Mesenchymal stem cell (in vitro differentiated cells and primary cell): Measurements from ENCODE around the gene RPL36. TPM values are rescaled to one million over a fixed set of nuclear protein-coding genes. Genes with fewer than 3 reads are reported as not detected.

Experiments
- DNase-seq: peaks from one replicate; pipeline ENCODE4 v3.0.0-alpha.2; 2013
- H2AFZ ChIP-seq: one replicate; pipeline ENCODE4 v1.6.1; 2013; ENCODE audit warnings: low read depth, mild to moderate bottlenecking, control low read depth, inconsistent platforms, low read length, moderate library complexity
- H2AK5ac ChIP-seq: 2 replicates; pipeline ENCODE4 v1.6.1; 2013; ENCODE audit warnings: low read length, moderate library complexity, mild to moderate bottlenecking, inconsistent platforms; ENCODE audit not compliant: severe bottlenecking
- H2BK120ac ChIP-seq: one replicate; pipeline ENCODE4 v1.6.1; 2013; ENCODE audit warnings: low read depth, mild to moderate bottlenecking, inconsistent platforms, low read length, moderate library complexity
- H2BK12ac ChIP-seq, 2 experiments: one replicate each; pipeline ENCODE4 v1.6.1; 2013; ENCODE audit warnings: inconsistent platforms in 2 of 2, low read length in 2 of 2, mild to moderate bottlenecking in 2 of 2, moderate library complexity in 2 of 2, control low read depth in 1 of 2
- H2BK15ac ChIP-seq: one replicate; pipeline ENCODE4 v1.6.1; 2013; ENCODE audit warnings: mild to moderate bottlenecking, low read depth, inconsistent platforms; ENCODE audit not compliant: poor library complexity, severe bottlenecking
- H2BK5ac ChIP-seq: 2 replicates; pipeline ENCODE4 v1.6.1; 2013; ENCODE audit warnings: low read depth, mild to moderate bottlenecking, low read length, control low read depth, inconsistent platforms; ENCODE audit not compliant: poor library complexity, severe bottlenecking
- H3K14ac ChIP-seq, 2 experiments: one replicate each; pipeline ENCODE4 v1.6.1; 2013; ENCODE audit warnings: inconsistent platforms in 2 of 2, low read length in 2 of 2, control low read depth in 1 of 2, mild to moderate bottlenecking in 1 of 2, moderate library complexity in 1 of 2
- H3K18ac ChIP-seq, 2 experiments: one replicate each; pipeline ENCODE4 v1.6.1; 2013; ENCODE audit warnings: inconsistent platforms in 2 of 2, low read length in 2 of 2, control low read depth in 1 of 2, low read depth in 1 of 2, mild to moderate bottlenecking in 1 of 2
- H3K23ac ChIP-seq, 2 experiments: one replicate each; pipeline ENCODE4 v1.6.1; 2013; ENCODE audit warnings: inconsistent platforms in 2 of 2, low read length in 2 of 2, mild to moderate bottlenecking in 2 of 2, moderate library complexity in 2 of 2, control low read depth in 1 of 2
- H3K27ac ChIP-seq: 2 replicates; pipeline ENCODE4 v1.5.1; 2013; ENCODE audit warnings: mild to moderate bottlenecking, moderate library complexity, low read length, control low read depth, inconsistent platforms; ENCODE audit not compliant: poor library complexity, severe bottlenecking
- H3K27me3 ChIP-seq, 2 experiments: 2 replicates each; pipeline versions ENCODE4 v1.6.1 to v1.7.0; 2013; ENCODE audit warnings: low read length in 2 of 2, mild to moderate bottlenecking in 2 of 2, moderate library complexity in 2 of 2, control low read depth in 1 of 2, inconsistent platforms in 1 of 2; ENCODE audit not compliant: control insufficient read depth in 1 of 2, insufficient read depth in 1 of 2
- H3K36me3 ChIP-seq, 2 experiments: 2 replicates each; pipeline versions ENCODE4 v1.6.1 to v1.7.0; 2013; ENCODE audit warnings: low read length in 2 of 2, control low read depth in 1 of 2, inconsistent platforms in 1 of 2, low read depth in 1 of 2, mild to moderate bottlenecking in 1 of 2; ENCODE audit not compliant: insufficient read depth in 2 of 2, control insufficient read depth in 1 of 2
- H3K4ac ChIP-seq, 2 experiments: one replicate each; pipeline ENCODE4 v1.6.1; 2013; ENCODE audit warnings: inconsistent platforms in 2 of 2, low read length in 2 of 2, mild to moderate bottlenecking in 2 of 2, moderate library complexity in 2 of 2, control low read depth in 1 of 2, low read depth in 1 of 2
- H3K4me1 ChIP-seq: 2 replicates; pipeline ENCODE4 v1.6.1; 2013; ENCODE audit warnings: low read depth, low read length, control low read depth; ENCODE audit not compliant: control insufficient read depth, insufficient read depth
- H3K4me2 ChIP-seq: 2 replicates; pipeline ENCODE4 v1.6.1; 2013; ENCODE audit warnings: low read length, mild to moderate bottlenecking, inconsistent platforms; ENCODE audit not compliant: poor library complexity, severe bottlenecking
- H3K4me3 ChIP-seq, 2 experiments: 2 replicates each; pipeline versions ENCODE4 v1.5.1 to v1.7.0; 2013; ENCODE audit warnings: low read length in 2 of 2, mild to moderate bottlenecking in 2 of 2, control low read depth in 1 of 2, low read depth in 1 of 2; ENCODE audit not compliant: insufficient read depth in 1 of 2
- H3K79me1 ChIP-seq: replicated peaks from 2 replicates; pipeline ENCODE4 v1.6.1; 2013; ENCODE audit warnings: mild to moderate bottlenecking, control low read depth, low read length, inconsistent platforms; ENCODE audit not compliant: poor library complexity, severe bottlenecking
- H3K9ac ChIP-seq: 2 replicates; pipeline ENCODE4 v1.7.0; 2013; ENCODE audit warnings: mild to moderate bottlenecking, low read length, moderate library complexity
- H3K9me3 ChIP-seq: 2 replicates; pipeline ENCODE4 v1.7.0; 2013; ENCODE audit warnings: mild to moderate bottlenecking, low read length; ENCODE audit not compliant: control insufficient read depth
- H4K8ac ChIP-seq: one replicate; pipeline ENCODE4 v1.6.1; 2013; ENCODE audit warnings: inconsistent platforms, mild to moderate bottlenecking, low read length, moderate library complexity
- H4K91ac ChIP-seq: one replicate; pipeline ENCODE4 v1.6.1; 2013; ENCODE audit warnings: mild to moderate bottlenecking, low read length, inconsistent platforms
- WGBS: methylation state at CpG from one replicate; pipeline ENCODE4 v1.1.7; 2013; ENCODE audit warnings: mixed read lengths; 5-methylcytosine and 5-hydroxymethylcytosine counted together
- polyA plus RNA-seq, 2 experiments: library from polyadenylated mRNA; stranded (reverse); fragments of 200-250 nt; gene quantifications; one replicate each; pipeline ENCODE4 v1.2.3, GENCODE V29; 2013

The RPL36 gene
- 1,659 TPM for polyA plus RNA-seq (2013, experiment 1 of 2)
- polyA plus RNA-seq (2013, experiment 2 of 2) = 1,656 TPM

DNA sequence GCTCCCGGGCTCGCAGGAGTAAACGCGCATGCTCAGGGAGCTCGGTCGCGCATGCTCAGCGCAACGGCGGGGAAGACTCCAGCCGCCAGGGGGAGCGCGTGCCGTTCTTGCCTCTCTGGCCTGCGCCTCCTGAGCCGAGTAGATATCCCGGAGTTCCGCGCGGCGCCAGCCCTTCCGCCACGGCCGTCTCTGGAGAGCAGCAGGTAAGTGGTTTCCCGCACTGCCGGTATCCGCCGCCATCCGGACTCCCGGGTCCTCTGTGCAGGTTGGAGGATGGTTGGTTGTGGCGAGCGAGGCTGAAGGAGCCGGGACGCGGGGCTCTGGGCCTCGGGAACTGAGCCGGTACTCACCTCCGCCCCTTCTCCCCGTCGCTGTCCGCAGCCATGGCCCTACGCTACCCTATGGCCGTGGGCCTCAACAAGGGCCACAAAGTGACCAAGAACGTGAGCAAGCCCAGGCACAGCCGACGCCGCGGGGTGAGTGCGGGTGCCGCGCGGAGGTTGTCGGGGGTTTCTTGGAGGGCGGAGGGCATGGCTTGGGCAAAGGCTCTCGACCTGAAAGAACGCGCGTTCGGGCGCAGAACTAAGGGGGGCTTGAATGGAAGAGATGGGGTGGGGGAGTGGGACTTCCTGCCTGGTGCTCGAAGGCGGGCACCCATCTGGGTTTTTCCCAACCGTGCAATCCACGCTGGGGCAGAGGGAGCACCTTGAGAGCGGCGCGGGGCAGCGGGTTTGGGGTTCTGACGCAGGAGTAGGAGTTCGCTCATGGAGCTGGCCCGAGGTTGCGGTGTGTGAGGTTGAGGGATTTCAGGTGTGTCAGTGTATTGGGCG, at the start of gene RPL36:
TSS of gene RPL36 (plus strand) at position 171 of the 830 bp plus-strand sequence. CDS start at position 384, 213 bp downstream.
- Histone ChIP-seq H4K91ac (peak within 1 kb of the TSS; percentile 81), H3K27me3 (no peaks in the 10 kb centered on the region), H3K79me1 (no peaks in the 10 kb centered on the region), H3K4me1 (peaks cover 34% of the 10 kb centered on the region), H3K18ac (peak within 1 kb of the TSS; percentile 62 to 94), H3K9me3 (no peaks in the 10 kb centered on the region), H4K8ac (peak within 1 kb of the TSS; percentile 62), H3K4me3 (peak within 1 kb of the TSS; percentile 85 to 89), H2BK120ac (peak within 1 kb of the TSS; percentile 66), H2BK5ac (peak within 1 kb of the TSS; percentile 71), H3K36me3 (peaks cover 37 to 51% of the 10 kb centered on the region in 2 experiments), H2BK12ac (no peak within 1 kb of the TSS), H2AFZ (peak within 1 kb of the TSS; percentile 46), H2AK5ac (peak within 1 kb of the TSS; percentile 40), H3K9ac (peak within 1 kb of the TSS; percentile 92), H3K23ac (peak within 1 kb of the TSS in 1 of 2 experiments; percentile 98), H3K4me2 (peak within 1 kb of the TSS; percentile 70), H3K14ac (peak within 1 kb of the TSS in 1 of 2 experiments; percentile 96), H2BK15ac (no peak within 1 kb of the TSS), H3K4ac (peak within 1 kb of the TSS; percentile 42 to 94), H3K27ac (peak within 1 kb of the TSS; percentile 94)
- DNase-seq = peak; percentile 95
- WGBS = under 1% methylated on average over 63 of the region's 73 CpGs

DNA sequence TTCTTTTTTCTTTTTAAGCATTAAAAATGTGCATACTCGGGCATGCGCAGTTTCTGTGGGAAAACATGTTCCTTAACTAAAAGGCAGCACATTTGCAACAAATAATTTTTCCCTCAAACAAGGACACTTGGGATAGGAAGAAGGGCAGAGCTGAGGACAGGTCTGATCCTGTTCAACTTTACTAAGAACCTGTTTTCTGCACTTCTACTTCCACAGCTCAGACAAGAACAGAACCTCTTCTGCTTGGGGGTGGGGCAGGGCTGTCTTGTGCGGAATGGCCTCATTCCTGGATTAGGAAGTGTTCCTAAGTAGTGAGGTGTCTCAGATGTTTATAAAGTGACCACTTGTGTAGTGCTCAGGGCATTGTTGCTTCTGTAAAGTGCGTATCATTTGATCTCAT, 48.9 kb upstream of the RPL36 start:
- 91% methylated on average over 4 of the region's 4 CpGs for WGBS

DNA sequence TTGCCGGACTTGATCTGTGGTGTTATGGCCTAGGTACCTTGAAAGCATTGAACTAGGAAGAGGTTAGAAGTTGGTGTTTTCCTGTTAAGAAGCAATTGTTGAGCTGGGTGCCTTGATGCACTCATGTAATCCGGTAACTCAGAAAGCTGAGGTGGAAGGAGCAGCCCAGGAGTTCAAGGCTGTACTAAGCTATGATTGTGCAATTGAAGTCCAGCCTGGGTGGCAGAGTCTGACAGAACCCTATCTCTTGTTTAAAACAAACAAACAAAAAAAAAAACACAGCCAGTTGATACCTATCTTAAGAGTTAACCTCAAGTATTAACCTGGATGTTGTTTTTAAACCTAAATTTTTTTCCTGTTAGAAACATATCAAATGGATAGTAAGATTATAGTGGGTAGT, 47.9 kb upstream of the RPL36 start:
- Histone ChIP-seq H4K8ac (no peak overlapping the region), H3K27ac (no peak overlapping the region), H3K4me2 (no peak overlapping the region), H2BK120ac (no peak overlapping the region), H3K4ac (no peak overlapping the region), H3K79me1 (peaks cover 16% of the 10 kb centered on the region), H3K23ac (no peak overlapping the region), H3K9me3 (no peaks in the 10 kb centered on the region), H3K18ac (no peak overlapping the region), H3K14ac (no peak overlapping the region), H2AFZ (no peak overlapping the region), H2BK12ac (no peak overlapping the region), H2BK15ac (no peak overlapping the region), H3K36me3 (peaks cover 29 to 65% of the 10 kb centered on the region in 2 experiments), H4K91ac (no peak overlapping the region), H3K27me3 (no peaks in the 10 kb centered on the region), H3K9ac (no peak overlapping the region), H2BK5ac (no peak overlapping the region), H3K4me1 (peaks cover 3% of the 10 kb centered on the region), H3K4me3 (no peak overlapping the region), H2AK5ac (no peak overlapping the region)
- no peak for DNase-seq
- WGBS = 100% methylated on average over 2 of the region's 2 CpGs

More for the DNA sequence above, 48.9 kb upstream of the RPL36 start:
- Histone ChIP-seq H4K91ac (no peak overlapping the region), H3K14ac (no peak overlapping the region), H2BK5ac (no peak overlapping the region), H3K27ac (no peak overlapping the region), H3K27me3 (no peaks in the 10 kb centered on the region), H3K23ac (no peak overlapping the region), H2BK15ac (no peak overlapping the region), H2AFZ (no peak overlapping the region), H3K4ac (no peak overlapping the region), H2BK12ac (no peak overlapping the region), H3K4me2 (no peak overlapping the region), H3K36me3 (peaks cover 23 to 55% of the 10 kb centered on the region in 2 experiments), H3K9me3 (no peaks in the 10 kb centered on the region), H3K79me1 (peaks cover 9% of the 10 kb centered on the region), H3K9ac (no peak overlapping the region), H2BK120ac (no peak overlapping the region), H3K4me3 (no peak overlapping the region), H3K18ac (no peak overlapping the region), H3K4me1 (peaks cover 2% of the 10 kb centered on the region), H2AK5ac (no peak overlapping the region), H4K8ac (no peak overlapping the region)
- DNase-seq = no peak

DNA sequence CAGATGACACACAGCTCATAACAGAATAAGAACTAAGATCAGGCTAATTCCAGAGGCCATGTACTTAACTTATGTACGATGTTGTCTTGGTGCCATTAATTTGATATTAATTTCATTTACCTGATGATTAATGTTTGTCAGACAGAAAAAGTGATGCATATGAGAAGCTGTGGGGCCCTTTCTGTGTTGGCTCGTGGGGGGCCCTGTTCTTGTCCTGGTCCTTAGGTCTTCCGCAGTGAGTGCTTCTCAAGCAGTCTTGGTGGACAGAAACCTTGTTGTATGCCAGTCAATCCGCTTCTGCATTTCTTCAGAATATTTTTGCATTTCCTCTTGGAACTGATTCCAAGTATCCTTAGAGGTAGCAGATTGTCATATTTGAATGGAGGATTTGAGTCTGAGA, 47.0 kb upstream of the RPL36 start:
- Histone ChIP-seq H3K4ac (no peak overlapping the region), H2BK12ac (no peak overlapping the region), H3K27ac (no peak overlapping the region), H3K23ac (no peak overlapping the region), H3K4me3 (no peak overlapping the region), H3K9ac (no peak overlapping the region), H2BK120ac (no peak overlapping the region), H3K79me1 (peaks cover 22% of the 10 kb centered on the region), H3K9me3 (no peaks in the 10 kb centered on the region), H3K14ac (no peak overlapping the region), H3K18ac (no peak overlapping the region), H2BK5ac (no peak overlapping the region), H3K36me3 (peaks cover 35 to 69% of the 10 kb centered on the region in 2 experiments), H3K27me3 (no peaks in the 10 kb centered on the region), H2AFZ (no peak overlapping the region), H3K4me1 (peaks cover 3% of the 10 kb centered on the region), H4K8ac (no peak overlapping the region), H4K91ac (no peak overlapping the region), H3K4me2 (no peak overlapping the region), H2AK5ac (no peak overlapping the region), H2BK15ac (no peak overlapping the region)
- 100% methylated on average over 3 of the region's 4 CpGs for WGBS
- no peak for DNase-seq
